Measurements from ENCODE around the gene PCSK5. TPM values are rescaled to one million over a fixed set of nuclear protein-coding genes. Genes with fewer than 3 reads are reported as not detected.

PCSK5 gene
- total RNA-seq, 4 donors from 2014 or later: 6.5 to 24.3 (median 12.4) TPM

DNA sequence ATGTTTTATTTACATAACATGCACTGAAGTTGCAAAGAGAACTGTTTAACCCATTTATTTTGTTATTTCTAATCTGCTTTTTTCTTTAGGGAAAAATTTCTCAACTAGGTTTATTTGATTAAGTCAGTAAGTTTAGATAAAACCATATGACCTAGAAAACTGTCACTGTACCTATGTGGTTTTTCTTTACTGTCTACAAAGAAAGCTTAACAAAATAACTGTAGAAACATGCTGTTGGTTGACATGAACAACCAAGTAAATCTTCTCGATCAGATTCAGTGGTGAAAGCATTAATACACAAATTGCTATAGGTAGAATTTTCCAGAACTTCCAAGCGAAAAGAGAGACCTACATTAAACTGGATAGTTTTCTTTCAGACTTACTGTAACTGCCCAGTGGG, 137.4 kb downstream of the PCSK5 start:
- H3K27ac ChIP-seq: no peak overlapping the region
- no peak for DNase-seq
- TF ChIP-seq, protein P1, sequence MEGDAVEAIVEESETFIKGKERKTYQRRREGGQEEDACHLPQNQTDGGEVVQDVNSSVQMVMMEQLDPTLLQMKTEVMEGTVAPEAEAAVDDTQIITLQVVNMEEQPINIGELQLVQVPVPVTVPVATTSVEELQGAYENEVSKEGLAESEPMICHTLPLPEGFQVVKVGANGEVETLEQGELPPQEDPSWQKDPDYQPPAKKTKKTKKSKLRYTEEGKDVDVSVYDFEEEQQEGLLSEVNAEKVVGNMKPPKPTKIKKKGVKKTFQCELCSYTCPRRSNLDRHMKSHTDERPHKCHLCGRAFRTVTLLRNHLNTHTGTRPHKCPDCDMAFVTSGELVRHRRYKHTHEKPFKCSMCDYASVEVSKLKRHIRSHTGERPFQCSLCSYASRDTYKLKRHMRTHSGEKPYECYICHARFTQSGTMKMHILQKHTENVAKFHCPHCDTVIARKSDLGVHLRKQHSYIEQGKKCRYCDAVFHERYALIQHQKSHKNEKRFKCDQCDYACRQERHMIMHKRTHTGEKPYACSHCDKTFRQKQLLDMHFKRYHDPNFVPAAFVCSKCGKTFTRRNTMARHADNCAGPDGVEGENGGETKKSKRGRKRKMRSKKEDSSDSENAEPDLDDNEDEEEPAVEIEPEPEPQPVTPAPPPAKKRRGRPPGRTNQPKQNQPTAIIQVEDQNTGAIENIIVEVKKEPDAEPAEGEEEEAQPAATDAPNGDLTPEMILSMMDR (IDR thresholded peaks at IDR 0.05): no peak
- TF ChIP-seq POLR2A (IDR thresholded peaks at IDR 0.05): no peak
- H3K36me3 ChIP-seq: no peaks in the 10 kb centered on the region
- no peaks in the 10 kb centered on the region for H3K9me3 ChIP-seq
- no peaks in the 10 kb centered on the region for H3K27me3 ChIP-seq
- H3K4me3 ChIP-seq: no peak overlapping the region
- intact Hi-C loops (cut with DNase I; ENCODE audit: low total_unique reads): no loop called here
- no peaks in the 10 kb centered on the region for H3K4me1 ChIP-seq

DNA sequence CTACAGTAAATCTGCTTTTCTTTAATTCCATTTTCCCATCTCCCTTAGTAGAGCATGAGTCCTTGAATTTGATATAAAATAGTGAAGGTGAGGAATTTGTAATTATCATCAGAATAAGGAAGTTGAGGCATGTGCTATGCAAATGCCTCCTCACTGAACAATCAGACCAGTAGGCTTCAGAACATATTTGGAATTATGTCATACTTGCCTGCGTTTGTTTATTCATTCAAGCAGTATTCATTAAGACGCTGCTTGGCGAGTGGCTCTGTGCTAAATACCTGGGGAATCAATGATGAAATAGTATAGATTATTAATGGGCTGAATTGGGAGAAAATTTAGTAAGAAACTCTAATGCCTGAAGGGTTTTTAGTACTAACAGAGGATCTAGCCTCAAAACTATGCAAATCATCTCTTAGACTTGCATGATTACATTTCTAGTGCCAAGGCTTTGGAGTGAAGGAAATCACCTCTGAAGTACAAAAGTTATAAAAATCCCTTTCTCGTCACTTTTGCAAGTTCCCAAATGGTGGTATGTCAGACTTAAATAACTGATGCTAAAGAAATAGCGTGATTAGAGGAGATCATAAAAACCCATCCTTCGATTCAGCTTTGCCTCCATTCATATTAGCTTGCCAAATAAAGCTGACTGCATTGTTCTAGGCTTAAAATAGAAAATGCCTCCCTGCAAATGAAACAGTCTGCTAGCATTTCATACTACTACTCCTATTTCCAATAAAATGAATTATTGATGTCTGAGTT, 141.7 kb downstream of the PCSK5 start:
- no peaks in the 10 kb centered on the region for H3K9me3 ChIP-seq
- intact Hi-C loops (cut with DNase I; ENCODE audit: low total_unique reads): no loop called here
- TF ChIP-seq, protein P1 (IDR thresholded peaks at IDR 0.05): no peak
- no peak for TF ChIP-seq POLR2A (IDR thresholded peaks at IDR 0.05)
- H3K4me1 ChIP-seq: no peaks in the 10 kb centered on the region
- no peaks in the 10 kb centered on the region for H3K36me3 ChIP-seq
- no peaks in the 10 kb centered on the region for H3K27me3 ChIP-seq
- no peak overlapping the region for H3K4me3 ChIP-seq
- no peak for DNase-seq
- peak overlapping the region in 1 of 2 donors; percentile 14 for H3K27ac ChIP-seq

DNA sequence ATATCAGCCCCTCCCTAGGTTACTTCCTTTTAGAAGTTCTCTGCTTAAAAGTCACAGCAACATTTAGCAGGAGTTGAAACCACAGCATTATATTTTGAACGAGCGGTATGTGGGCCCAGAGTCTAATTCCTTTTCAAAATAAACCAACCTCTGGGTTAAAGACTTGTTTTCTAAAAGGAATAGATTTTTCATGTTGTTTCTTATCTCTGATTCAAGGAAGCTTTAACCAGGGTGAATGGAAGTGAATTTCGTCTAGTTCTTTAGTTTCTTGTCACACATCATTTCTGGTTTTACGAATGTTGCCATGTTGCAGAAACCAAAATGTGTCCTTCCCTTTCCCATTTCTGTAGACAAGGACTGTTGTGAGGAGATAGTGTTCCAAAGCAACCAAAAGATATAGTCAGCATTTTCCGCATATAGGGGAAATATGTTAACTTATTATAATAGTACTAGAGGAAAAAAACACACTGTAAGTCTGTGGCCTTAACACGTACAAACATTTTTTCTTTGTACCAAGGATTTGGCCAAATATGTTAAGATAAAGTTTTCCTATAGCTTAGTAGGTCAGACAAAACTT, 142.4 kb downstream of the PCSK5 start:
- Histone ChIP-seq H3K27ac (peak overlapping the region in 1 of 2 donors; percentile 14), H3K4me1 (no peaks in the 10 kb centered on the region), H3K4me3 (no peak overlapping the region), H3K9me3 (no peaks in the 10 kb centered on the region), H3K27me3 (no peaks in the 10 kb centered on the region), H3K36me3 (no peaks in the 10 kb centered on the region)
- TF ChIP-seq, protein P1 (IDR thresholded peaks at IDR 0.05): no peak
- TF ChIP-seq POLR2A (IDR thresholded peaks at IDR 0.05): no peak
- intact Hi-C loops (cut with DNase I; ENCODE audit: low total_unique reads): no loop called here
- no peak for DNase-seq

DNA sequence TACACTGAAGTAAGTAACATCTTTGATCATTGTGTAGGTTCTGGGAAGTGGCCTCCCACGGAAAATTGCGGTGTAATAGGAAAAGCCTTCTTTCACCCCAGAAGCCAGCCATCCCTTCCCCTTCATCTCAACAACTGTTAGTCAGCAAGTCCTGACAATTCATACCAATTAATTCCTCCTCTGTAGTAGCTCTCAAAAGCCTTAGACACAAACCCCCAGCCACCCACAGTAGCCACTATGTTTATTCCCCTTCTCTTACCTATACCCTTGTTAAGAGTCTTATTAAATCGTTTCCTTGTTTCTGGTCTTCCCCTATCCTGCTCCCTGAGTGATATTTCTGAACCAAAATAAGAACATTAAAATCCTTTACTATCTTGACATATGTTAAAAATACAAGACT, 143.6 kb downstream of the PCSK5 start:
- Histone ChIP-seq H3K27me3 (no peaks in the 10 kb centered on the region), H3K4me1 (no peaks in the 10 kb centered on the region), H3K9me3 (no peaks in the 10 kb centered on the region), H3K36me3 (no peaks in the 10 kb centered on the region), H3K4me3 (no peak overlapping the region), H3K27ac (no peak overlapping the region)
- TF ChIP-seq POLR2A (IDR thresholded peaks at IDR 0.05): no peak
- TF ChIP-seq, protein P1 (IDR thresholded peaks at IDR 0.05): no peak
- DNase-seq: no peak
- intact Hi-C loops (cut with DNase I; ENCODE audit: low total_unique reads): no loop called here

DNA sequence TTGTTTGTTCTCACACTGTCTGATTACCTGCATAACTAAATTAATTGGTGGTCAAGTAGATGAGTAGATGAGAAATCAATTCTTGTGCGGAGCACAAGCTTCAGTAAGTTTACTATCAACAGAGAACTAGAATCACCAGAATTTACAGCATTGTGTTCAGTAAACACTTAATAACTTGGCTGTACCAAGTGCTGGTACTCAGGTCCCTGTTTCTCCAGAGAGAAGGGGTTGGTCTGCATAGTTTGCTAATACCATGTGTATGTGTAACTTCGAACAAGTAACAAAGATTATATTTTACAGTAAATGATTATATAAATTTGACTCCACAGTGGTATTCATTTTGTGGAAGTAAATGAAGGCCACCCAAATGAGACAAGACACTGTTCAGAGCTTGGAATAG, 146.3 kb downstream of the PCSK5 start:
- no peaks in the 10 kb centered on the region for H3K27me3 ChIP-seq
- no peak for TF ChIP-seq POLR2A (IDR thresholded peaks at IDR 0.05)
- TF ChIP-seq, protein P1 (IDR thresholded peaks at IDR 0.05): no peak
- intact Hi-C loops (cut with DNase I; ENCODE audit: low total_unique reads): no loop called here
- H3K36me3 ChIP-seq: no peaks in the 10 kb centered on the region
- no peaks in the 10 kb centered on the region for H3K4me1 ChIP-seq
- no peak for DNase-seq
- H3K9me3 ChIP-seq: no peaks in the 10 kb centered on the region
- no peak overlapping the region for H3K4me3 ChIP-seq
- no peak overlapping the region for H3K27ac ChIP-seq
